ENCODE data around the gene PNMA8C.
"Not testable (repeated sequence)": the region's sequence is repeated elsewhere in the genome, so short reads cannot be mapped to it uniquely, and the experiment has no call there.

The PNMA8C gene

DNA sequence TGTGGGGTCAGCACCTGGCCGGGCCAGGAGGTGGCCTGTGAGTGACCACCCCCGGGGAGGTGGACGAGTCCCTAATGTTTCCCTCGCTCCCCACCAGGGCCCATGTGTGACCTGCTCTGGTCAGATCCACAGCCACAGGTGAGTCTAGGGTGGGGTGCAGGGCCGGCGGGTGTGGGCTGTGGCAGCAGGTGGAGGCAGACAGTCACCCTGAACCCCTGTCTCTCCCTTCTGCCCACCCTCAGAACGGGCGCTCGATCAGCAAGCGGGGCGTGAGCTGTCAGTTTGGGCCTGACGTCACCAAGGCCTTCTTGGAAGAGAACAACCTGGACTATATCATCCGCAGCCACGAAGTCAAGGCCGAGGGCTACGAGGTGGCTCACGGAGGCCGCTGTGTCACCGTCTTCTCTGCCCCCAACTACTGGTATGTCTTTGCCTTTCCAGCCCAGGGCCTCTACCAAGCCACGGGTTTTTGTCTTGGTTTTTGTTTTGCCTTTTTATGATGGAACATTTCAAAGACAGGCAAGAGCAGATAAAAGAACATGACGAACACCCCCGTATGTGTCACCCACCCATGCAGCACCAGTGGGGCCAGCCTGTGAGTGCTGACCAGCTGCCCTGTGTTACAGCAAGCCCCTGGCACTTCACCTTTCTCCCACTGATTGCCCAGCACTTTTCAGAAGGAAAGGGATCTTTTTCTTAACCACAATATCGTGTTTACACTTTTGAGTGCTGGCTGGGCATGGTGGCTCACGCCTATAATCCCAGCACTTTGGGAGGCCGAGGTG lies 40.2 kb downstream of the PNMA8C start:
- DNase-seq, result no peak

DNA sequence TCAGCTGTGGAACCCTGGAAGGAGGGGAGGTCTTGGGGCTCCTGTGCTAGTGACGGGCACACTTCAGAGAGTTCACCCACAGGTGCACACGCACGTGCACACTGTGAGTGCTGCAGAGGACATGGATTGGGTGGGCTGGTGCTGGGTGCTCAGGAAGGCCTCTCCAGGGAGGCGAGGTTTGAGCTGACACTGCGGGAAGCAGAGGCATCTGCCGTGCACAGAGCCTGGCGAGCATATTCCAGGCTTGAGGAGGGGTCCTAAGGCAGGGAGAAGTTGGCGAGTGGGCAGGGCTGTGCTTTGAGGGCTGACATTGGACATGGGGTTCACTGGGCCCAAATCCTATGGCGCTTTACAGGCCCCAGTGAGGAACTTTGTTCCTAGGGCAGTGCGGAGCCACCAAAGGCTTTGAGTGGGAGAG lies 41.0 kb downstream of the PNMA8C start:
- DNase-seq, result no peak

DNA sequence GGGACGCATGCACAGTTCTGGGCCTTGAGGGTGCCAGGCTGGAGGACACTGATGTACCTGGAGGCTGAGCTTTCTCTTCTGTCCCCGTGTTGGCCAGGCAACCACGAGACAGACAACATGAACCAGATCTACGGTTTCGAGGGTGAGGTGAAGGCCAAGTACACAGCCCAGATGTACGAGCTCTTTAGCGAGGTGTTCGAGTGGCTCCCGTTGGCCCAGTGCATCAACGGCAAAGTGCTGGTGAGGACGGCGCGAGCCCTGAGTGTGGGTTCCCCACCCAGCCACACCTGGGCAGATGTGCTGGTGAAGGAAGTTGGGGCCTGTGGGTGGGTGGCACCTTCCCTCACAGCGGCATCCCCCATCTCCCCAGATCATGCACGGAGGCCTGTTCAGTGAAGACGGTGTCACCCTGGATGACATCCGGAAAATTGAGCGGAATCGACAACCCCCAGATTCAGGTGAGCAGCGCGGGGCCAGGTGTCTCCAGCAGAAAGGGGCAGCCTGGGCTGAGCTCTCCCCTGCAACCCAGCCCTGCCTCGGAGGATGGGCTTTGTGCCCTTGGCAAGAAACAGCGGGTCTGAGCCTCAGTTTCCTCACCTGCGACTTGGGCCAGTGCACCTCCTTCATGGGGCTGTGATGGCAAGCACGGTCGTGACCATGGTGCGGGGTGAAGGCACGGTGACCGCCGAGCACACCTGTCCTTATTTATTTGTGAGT lies 41.6 kb downstream of the PNMA8C start:
- no peak for DNase-seq

DNA sequence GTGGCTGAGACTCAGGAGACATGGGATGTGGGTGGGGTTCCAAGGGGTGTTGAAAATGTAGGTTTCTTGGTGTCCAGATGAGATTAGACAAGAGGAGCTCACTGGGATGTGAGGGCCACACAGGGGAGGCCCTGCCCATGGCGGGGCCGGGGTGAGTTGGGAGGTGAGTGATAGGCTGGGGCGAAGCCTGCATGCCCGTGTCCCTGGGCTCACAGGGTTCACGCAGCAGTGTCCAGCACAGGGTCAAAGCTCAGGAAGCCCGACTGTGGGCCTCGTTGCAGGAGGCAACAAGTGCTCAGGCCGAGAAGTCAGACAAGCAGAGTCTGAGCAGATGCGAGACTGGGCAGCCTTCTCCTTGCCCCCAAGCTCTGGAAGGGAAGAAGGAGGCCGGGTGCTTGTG lies 42.6 kb downstream of the PNMA8C start:
- no peak for DNase-seq

DNA sequence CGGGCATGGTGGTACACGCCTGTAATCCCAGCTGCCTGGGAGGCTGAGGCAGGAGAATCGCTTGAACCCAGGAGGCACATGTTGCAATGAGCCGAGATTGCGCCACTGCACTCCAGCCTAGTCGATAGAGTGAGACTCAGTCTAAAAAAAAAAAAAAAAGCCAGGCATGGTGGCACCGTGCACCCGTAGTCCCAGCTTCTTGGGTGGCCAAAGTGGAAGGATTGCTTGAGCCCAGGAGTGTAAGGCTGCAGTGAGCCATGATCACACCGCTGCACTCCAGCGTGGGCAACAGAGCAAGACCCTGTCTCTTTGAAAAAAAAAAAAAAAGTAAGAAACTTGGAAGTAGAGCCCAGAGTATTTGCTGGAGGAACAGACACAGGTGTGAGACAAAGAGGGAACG lies 43.1 kb downstream of the PNMA8C start:
- DNase-seq, result no peak

DNA sequence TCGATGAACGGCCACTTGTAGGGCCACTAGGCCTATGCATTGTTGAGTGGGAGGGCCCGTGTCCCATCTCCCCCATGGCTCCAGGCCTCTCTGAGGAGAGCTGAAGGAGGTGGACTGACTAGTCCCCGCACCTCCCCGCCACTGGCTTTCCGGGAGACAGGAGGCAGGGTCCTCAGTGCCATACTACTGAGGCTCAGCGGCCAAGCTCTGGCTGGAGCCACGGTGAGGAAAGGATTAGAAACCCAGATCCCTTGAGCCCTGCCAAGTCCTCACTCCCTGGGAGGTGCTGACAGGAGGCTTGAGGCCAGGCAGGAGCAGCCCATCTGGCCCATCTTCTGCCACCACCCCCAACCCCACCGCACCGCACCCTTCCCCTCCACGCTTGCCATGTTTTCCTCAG lies 44.3 kb downstream of the PNMA8C start:
- DNase-seq, result no peak

DNA sequence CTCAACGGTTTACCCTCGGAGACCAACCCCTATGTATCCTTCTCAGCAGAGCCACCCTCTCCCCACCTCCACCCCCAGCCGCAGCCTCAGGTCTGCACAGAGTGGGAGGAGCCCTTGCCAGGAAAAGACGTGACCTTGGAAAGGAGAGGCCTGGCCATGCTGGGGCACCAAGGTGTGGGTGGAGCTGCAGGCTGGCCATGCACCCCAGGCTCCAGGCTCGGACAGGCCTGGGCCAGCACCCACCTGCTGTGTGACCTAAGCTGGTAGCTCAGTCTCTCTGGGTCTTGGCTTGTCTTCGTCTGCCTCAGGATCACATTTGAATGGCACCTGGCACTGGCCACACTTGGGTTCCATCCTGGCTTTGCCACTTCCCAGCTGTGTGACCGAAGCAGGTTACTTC lies 44.9 kb downstream of the PNMA8C start:
- DNase-seq, result no peak

DNA sequence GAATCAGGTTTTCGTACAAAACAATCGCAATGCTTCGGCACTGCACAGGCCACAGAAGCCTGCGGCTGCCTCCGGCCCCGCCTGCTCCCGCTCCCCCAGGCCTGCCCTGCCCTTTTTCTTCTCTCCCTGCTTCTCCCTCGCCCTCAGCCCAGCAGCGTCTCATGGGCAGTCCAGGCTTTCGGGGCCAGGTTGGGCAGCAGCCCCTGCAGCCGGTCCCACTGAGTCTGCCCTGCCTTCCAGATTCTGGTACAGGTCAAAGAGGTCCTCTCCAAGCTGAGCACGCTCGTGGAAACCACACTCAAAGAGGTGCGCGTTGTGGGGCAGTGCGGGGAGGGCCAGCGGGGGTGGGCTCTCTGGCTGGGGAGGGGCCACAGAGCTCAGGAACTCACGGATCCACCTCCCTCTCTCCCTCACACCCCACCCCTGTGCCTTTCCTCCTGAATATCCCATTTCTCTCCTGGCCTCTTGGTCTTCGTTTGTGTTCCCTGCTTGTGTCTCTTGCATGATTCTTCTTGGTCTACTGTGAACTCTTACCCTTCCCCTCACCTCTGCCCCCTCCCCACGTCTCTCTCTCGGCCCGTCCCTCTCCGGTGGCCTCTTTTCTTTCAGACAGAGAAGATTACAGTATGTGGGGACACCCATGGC lies 45.4 kb downstream of the PNMA8C start:
- DNase-seq, result no peak

DNA sequence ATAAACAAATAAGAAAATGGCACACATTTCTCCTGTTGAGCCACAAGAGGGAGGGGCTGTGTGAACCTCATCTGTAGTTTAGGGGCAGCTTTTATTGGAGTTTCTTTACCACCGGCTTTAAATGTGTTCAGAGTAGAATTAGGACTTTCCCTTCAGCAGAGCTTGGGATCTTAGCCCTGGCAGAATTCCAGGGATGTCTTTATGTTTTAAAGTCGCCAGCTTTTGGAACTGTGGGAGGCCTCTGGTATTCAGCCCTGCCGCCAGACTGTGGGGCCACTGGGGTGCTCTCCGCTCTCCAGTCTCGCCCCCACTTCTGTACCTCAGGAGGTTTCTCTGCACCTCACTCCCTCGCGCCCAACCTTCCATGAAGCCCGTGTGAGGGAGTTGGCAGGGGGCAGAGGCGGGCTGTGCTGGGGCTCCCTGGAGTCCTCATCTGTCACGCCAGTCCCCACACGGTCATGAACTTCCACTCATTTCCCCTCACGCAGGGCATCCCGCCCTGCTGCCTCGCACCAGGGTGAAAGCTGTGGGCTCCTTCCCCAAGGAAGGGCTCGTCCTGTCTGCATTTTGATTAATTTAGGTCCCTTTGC lies 46.9 kb downstream of the PNMA8C start:
- DNase-seq, result no peak

DNA sequence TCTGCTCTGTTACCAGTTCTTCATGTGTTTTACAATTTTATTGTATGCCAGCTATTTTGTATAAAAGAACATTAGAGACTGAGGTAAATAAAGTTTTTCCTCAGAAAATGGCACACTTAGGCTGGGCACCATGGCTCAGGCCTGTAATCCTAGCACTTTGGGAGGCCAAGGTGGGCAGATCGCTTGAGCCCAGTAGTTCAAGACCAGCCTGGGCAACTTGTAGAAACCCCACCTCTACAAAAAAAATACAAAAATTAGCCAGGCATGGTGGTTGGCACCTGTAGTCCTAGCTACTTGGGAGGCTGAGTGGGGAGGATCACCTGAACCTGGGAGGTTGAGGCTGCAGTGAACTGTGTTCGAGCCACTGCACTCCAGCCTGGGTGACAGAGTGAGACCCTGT lies 47.4 kb downstream of the PNMA8C start:
- DNase-seq, result no peak

DNA sequence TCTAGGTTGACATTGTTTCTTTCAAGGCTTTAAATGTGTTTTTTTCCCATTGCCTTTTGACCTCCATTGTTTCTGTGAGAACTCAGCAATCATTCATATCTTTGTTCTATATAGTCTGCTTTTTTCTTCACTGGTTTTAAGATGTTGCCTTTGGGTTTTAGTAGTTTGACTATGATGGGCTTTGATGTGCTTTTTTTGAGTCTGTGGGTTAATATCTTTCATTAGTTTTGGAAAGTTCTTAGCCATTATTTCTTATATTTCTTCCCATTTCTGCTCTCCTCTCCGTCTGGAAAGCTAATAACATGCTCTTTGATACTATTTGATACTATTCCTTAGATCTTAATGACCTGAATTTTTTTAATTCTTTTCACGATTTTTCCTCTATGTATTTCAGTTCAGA lies 48.0 kb downstream of the PNMA8C start:
- DNase-seq, result no peak

DNA sequence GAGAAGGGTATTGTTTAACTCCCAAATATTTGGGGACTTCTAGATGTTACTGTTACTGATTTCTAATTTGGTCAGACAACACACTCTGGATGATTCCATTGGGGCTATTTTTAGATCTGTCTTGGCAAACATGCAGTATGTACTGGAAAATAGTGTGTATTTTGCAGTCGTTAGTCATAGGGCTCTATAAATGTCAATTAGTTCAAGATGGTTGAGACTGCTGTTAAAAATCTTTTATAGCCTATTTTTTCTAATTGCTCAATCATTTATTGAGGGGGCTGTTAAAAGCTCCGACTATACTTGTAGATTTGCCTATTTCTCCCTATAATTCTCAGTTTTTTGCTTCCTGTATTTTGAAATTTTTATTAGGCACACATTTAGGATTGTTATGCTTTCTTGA lies 50.5 kb downstream of the PNMA8C start:
- no peak for DNase-seq

DNA sequence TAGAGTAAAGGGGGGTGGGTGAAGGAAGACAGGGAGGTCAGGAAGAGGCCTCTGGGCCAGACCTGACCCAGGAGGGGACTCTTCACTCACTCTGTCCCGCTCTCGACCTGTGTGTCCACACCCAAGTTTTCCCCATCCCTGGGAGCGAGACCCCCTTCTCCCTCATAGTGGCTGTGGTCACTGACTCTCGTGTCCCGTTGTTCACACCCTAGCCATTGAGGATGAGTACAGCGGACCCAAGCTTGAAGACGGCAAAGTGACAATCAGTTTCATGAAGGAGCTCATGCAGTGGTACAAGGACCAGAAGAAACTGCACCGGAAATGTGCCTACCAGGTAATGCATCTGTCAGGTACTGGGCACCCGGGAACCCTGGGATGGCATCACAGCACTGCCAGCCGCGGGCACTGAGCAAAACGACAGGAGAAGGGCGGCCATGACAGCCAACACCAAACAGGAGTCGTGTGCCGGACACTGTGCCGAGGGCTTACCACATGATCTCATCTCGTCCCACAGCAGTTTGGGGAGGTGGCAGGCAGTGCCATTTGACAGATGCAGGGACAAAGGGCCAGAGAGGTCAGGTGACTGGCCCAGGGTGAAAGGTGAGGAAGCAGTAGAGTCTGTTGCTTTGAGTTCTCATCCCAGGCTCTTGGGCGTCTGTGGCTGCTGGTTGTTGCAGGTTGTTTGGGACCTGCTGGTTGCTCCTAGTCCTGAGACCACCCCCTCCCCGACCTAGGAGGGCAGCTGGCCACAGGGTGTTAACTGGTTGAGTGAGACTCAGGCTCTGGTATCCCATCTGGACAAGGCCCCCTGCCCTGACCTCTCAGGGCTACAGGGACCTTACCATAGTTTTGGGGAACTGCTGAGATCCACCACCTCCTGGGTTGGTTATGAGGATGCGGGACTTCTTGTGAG lies 52.2 kb downstream of the PNMA8C start:
- DNase-seq, result no peak

DNA sequence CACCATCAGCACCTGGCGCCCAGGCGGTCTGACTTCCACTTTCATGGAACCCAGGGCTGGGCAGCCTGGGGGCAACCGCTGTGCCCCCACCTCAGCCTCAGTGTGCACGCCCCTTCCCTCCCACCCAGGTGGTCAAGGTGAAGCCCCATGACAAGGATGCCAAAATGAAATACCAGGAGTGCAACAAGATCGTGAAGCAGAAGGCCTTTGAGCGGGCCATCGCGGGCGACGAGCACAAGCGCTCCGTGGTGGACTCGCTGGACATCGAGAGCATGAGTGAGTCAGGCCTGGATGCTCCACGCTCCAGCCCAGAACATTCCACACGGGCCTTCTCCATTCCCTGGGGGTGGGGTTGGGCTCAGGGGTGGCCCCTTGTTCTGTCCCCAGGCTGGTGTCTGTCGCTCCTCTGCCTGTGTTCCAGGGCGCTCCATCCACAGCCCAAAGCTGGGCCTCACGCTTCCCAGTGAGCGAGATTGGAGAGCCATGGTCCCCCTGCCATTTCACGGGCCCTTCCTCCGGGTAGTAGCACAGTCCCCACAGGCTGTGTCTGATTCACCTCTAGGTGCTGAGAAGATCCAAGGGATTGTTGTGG lies 53.2 kb downstream of the PNMA8C start:
- not testable (repeated sequence) for DNase-seq
